ACHN (cell line): ENCODE data around the gene DIPK1A.

Experiments
- DNase-seq: peaks from one replicate; pipeline ENCODE4 v3.0.0-alpha.2; 2015
- in situ Hi-C: cut with HindIII; loops from 2 replicates; pipeline ENCODE4 v1.10.0; 2017; ENCODE audit warnings: low sequenced_read_pairs, low pct_ligation_motif_present, low pct_unique_long_range_greater_than_20kb

The DIPK1A gene

DNA sequence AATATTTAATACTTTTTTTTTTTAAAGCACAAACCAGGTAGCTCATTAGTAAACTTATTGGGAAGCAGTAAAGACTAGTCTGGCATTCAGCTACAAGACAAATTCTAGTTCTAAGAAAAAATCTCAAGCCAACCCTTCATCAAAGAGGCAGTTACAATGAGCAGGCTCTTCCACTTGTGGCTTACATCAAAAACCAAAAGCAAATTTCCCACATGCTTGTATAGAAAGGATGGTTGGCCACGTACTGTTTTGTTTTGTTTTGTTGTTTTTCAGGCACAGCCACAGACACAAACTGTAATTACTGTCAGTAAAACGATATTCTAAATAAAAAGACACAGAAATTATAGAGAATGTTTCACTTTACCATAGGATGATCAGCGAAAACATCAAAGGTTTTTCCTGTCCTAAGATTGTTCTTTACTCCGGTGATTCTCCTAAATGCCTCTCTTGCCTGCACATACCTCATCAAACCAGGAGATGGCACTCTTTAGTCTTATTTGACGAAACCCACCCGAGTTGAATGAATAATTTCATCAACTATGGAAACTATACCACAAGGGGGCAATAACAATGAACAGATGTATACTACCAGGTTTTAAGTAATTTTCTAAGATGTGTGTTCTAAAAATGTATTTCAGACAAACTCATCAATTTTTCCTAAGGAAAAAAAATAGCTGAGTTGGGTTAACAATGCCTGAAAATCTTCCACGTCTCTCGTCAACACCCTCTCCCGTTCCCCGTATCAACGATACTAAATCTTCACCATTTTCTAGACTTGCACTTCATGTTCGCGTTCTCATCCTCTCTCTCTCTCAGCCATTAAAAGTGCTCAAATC lies 102.5 kb downstream of the DIPK1A start:
- DNase-seq, result peak; percentile 80
- in situ Hi-C loops, result no loop called here

- no peak for DNase-seq
- in situ Hi-C loops, result no loop called here
Observed at GRCh38 chr1:92857817-92858216, 103.4 kb downstream of the DIPK1A start.

DNA sequence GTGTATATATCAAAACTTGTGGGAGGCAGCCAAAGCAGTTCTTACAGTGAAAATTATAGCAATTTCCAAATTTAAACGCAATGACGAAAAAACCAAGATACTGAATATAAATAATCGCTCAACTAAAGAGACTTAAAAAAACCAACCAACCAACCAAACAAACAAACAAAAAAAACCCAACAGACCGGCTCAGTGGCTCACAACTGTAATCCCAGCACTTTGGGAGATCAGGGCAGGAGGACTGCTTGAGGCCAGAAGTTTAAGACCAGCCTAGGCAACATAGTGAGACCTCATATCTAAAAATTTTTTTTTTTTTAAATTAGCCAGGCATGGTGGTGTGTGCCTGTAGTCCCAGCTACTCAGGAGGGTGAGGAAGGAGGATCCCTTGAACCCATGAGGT lies 106.0 kb downstream of the DIPK1A start:
- in situ Hi-C loops, result no loop called here
- DNase-seq, result no peak

DNA sequence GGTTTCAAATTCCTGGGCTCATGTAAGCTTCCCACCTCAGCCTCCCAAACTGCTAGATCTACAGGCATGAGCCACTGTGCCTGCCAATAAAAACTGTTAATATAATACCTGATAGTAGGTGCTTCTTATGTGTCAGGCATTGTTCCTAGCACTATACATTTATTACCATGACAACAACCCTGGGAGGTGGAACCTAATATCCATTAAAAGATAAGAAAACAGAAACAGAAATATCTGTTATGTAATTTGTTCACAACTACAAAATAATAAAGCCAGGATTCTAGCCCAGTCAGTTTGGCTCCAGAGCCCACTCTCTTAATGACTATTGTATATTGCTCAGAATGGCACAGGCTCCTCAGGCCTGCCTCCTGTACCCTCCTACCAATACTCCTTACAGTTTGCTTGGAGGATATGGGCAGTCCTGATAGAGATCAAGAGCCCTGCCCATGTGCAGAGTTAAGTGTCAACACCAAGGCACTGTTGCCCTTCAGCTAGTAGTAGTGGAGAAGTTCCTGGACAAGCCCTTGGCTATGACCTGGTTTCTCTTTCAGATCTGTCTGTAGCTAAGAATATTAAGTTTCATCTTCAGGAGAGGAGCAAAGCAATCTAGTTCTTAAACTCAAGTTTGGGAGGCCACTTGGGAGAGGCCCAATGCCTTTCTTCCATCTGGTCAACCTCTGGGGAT lies 107.0 kb downstream of the DIPK1A start:
- no peak for DNase-seq
- in situ Hi-C loops, result no loop called here

DNA sequence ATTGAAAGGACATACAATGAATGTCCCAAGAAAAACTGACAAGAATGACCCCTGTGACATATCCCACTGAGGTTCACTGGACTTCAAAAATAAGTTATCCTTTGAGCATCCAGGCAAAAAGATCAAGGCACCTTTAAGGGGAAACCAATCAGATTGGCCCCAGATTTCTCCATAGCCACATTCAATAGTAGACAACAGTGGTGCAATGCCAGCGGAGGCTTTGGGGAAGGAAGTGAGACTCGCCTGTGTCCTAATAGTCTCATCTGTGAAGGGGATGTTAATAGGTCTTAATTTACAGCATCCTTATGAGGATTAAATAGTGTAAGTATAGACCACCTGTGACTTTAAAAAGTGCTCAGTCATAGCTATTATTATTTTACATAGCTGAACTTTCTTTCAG lies 108.0 kb downstream of the DIPK1A start:
- in situ Hi-C loops, result no loop called here
- DNase-seq, result no peak

DNA sequence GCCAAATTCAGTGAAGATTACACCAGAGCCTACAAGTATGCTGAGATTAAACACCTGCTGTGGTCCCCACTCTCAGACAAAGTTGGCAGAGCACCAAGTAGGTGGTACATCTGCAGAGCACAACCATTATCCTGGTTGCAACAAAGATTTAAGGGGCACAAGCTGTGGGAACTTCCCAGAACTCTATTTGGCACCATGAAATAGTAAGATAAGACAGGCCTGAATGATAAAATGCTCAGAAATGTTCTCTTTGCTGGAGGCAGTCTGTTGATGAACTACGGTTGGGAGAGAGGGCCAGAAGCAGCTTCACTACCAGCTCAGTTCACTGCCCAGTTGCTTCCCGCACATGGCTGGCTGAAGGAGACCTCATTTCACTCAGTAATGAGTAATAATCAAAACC lies 109.5 kb downstream of the DIPK1A start:
- DNase-seq, result no peak
- in situ Hi-C loops, result no loop called here

GRCh38 chr1:92850019-92850418 lies 111.2 kb downstream of the DIPK1A start:
- in situ Hi-C loops, result no loop called here
- DNase-seq, result no peak

- in situ Hi-C loops, result no loop called here
- no peak for DNase-seq
Observed at GRCh38 chr1:92848201-92848600, 113.1 kb downstream of the DIPK1A start.

- DNase-seq, result no peak
- in situ Hi-C loops, result no loop called here
Observed at GRCh38 chr1:92845908-92846307, 115.4 kb downstream of the DIPK1A start.

DNA sequence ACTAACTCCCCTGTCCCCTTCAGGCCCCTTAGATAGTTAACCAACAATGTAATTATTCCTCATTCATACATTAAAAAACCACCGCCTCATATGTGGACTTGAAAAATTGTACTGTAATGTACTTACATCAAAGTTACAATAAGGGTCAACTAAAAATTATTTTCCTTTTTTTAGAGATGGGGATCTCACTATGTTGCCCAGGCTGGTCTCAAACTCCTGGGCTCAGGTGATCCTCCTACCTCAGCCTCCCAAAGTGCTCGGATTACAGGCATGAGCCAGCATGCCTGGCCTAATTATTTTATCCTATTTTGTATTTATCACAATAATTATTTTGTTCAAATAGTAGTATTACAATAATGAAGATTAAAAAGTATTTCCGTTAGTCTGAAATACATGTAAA lies 116.8 kb downstream of the DIPK1A start:
- in situ Hi-C loops, result no loop called here
- DNase-seq, result no peak

DNA sequence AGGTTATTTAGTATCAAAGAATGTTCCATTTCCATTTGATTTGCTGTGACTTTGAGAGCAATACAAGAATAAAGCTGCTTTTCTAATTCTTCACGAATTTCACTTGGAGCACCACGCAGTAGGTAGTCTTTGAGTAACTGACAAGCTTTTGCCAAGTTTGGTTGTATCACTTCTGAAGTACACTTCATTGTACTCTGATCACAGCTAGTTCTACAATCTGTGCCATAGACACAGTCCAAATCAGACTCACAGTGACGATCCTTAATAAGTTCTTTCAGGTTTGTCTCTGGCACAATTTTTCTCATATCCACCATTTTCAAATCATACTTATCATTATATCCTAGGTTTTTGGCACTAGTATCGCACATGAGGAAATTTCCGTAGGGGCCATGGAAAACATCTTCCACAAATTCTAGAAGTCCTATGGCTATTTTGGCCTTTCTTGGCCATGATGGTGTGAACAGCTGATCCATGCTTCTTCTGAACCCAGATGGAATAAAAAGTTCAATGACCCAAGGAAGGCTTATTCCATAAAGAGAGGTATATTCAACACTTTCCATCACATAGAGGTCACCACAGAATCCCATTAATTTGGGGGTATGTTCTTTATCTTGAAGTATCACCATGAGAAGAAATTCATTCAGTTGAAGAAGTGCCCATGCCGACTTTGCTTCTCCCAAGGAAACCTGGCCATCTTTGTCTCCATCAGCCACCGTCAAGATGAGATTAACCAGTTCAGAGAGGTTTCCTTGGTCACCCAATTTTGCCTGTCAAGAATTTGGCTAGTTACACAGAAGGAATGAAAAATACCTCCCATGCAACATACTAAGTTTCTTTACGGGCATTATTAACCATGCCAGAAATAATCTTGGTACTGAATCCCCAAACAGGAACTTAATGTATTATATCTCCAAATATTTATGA lies 117.6 kb downstream of the DIPK1A start:
- no peak for DNase-seq
- in situ Hi-C loops, result no loop called here

DNA sequence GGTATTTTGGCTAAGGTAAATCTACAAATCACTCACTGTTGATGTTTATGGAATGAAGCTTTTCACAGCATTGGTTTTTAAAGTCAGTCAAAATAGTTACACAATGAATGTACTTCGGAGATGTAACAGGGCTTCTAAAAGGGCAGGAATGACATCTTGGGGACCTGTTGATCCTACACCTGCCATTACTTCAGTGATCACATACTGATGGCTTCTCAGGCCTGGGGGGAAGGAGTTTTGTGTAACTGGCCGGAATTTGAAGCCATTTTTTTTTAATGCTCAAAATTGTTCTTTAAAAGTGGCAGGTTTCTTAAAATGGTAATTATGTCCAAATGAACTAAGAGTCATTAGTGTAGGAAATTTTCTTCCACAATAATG lies 118.2 kb downstream of the DIPK1A start:
- in situ Hi-C loops, result no loop called here
- DNase-seq, result no peak

DNA sequence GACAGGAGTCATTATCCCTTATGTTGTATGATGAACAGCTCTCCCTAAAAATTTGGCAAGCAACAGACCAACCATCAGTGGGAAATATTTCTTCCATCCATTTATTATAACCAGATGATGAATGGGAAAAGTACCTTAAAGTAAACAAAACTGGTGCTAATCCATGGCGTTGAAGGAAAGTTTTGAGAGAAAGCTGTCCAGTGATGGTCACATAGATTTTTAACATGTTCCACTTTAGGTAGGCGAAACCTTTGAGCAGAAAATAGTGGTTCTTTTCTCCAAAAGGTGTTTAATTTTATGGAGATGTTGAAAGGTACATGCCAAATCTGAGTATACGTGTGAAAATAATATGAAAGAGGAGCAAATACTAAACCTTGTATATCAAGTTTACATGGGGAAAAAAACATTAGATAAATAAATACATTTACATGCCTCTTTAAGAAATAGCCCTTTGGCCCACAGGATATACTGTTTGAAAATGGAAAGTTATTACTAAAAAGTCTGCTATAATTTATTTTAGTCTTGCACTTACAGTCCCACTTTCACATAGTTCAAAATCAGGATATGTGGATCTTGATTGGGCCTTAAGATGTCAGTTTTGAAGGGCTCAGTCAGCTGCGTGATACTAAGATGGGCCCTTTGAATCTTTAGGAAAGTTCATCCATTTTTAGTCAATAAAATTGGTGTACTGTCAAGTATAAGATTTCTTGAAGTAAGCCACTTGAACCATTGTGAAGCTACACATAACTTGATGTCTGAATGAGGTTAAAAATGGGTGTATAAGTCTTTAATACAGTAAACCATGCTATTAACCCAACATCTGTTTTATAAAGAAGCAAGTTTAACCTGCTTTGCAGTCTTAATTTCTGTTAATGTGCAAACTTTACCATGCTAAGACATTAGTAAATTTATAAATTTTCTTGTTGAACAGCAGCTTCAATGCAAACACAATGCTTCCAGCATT lies 118.9 kb downstream of the DIPK1A start:
- in situ Hi-C loops, result no loop called here
- no peak for DNase-seq

DNA sequence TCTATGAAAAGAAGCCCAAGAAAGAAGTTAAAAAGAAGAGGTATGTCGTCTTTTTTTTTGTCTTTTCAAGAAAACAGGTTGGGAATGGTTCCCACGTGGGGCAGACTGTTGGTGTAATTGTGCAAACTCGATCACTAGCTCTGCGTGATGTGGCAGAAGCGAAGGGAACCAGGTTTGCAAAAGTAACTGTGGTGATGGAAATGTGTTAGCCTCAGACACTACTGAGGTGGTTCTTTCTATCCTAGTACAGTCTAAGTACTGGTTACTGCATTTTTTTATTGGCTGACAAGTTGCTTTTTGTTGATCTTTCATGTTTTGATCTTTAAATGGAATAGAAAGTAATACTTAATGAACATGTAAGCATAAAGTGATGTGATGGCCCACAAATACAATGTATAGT lies 120.7 kb downstream of the DIPK1A start:
- in situ Hi-C loops, result no loop called here

DNA sequence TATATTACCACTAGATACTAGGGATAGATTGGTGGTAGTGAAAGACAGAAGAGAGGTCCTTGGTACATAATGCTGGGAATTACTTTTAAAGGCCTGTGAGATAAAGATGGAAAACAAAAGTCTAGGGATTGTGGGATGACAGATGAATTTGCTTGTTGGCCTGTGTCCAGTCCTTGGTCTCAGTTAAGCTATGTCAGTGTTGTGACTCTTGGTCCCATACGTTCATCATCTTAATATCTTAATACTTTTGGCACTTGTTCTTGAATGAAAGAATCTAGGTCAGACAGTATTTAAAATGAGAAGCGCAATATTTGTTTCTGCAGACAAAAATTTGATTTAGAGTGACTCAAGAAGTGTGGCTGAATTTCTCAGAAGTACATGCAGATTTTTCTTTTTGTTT lies 121.8 kb downstream of the DIPK1A start:
- in situ Hi-C loops, result no loop called here

More for the DNA sequence above, 120.7 kb downstream of the DIPK1A start:
- DNase-seq, result no peak

GRCh38 chr1:92838519-92838918 lies 122.7 kb downstream of the DIPK1A start:
- no peak for DNase-seq
- in situ Hi-C loops, result no loop called here

More for the DNA sequence above, 121.8 kb downstream of the DIPK1A start:
- no peak for DNase-seq

GRCh38 chr1:92837062-92837461 lies 124.2 kb downstream of the DIPK1A start:
- in situ Hi-C loops, result no loop called here
- DNase-seq, result no peak

GRCh38 chr1:92834617-92835016 lies 126.6 kb downstream of the DIPK1A start:
- no peak for DNase-seq
- in situ Hi-C loops, result no loop called here
